A549 (cell line): ENCODE results near the gene H6PD.

Experiments used
- CEBPB ChIP-seq, 2 experiments: fragments of >200 bp in 1 of 2; sonication (Bioruptor Twin) in 1 of 2; formaldehyde crosslinking in 1 of 2; IDR thresholded peaks; 2 replicates each; pipeline ENCODE4 v1.6.1; 2012 to 2016
- CHD2 ChIP-seq: fragments of 150-350 bp; IDR thresholded peaks from 2 replicates; pipeline ENCODE4 v1.6.1; 2014; ENCODE audit warnings: low read length; ENCODE audit not compliant: partially characterized antibody
- HDAC2 ChIP-seq: fragments of 200-600 bp; sonication (generic); IDR thresholded peaks from 2 replicates; pipeline ENCODE4 v1.6.1; 2016
- HEYL ChIP-seq: fragments of 250-450 bp; sonication (Bioruptor Pico); IDR thresholded peaks from 2 replicates; pipeline ENCODE4 v1.8.0; 2021; ENCODE audit warnings: mild to moderate bottlenecking, moderate library complexity
- POLR2A ChIP-seq: IDR thresholded peaks from 2 replicates; pipeline ENCODE4 v1.6.1; 2012; ENCODE audit warnings: mild to moderate bottlenecking, low read length
- RAD21 ChIP-seq, 2 experiments: fragments of >200 bp in 1 of 2; sonication (Bioruptor Twin) in 1 of 2; formaldehyde crosslinking in 1 of 2; IDR thresholded peaks in 1 of 2; conservative IDR thresholded peaks in 1 of 2; 2 replicates in 1 of 2; 3 replicates in 1 of 2; pipeline ENCODE4 v1.6.1; 2012 to 2018; ENCODE audit warnings: inconsistent platforms in 1 of 2
- RFX5 ChIP-seq: fragments of 450-650 bp; IDR thresholded peaks from 2 replicates; pipeline ENCODE4 v1.7.1; 2014; ENCODE audit warnings: antibody characterized with exemption, mild to moderate bottlenecking, moderate library complexity
- TF ChIP-seq, protein P1 (sequence below): fragments of 250-450 bp; sonication (Bioruptor Pico); IDR thresholded peaks from 2 replicates; pipeline ENCODE4 v1.5.0; 2020; ENCODE audit warnings: low read depth, mild to moderate bottlenecking, moderate library complexity
- TF ChIP-seq, protein P2 (sequence below): fragments of 200-600 bp; sonication (generic); IDR thresholded peaks from 2 replicates; pipeline ENCODE4 v1.6.1; 2016; ENCODE audit warnings: antibody characterized with exemption, mild to moderate bottlenecking, moderate library complexity
- TF ChIP-seq, protein P3 (sequence below): fragments of >200 bp; sonication (Bioruptor Twin); formaldehyde crosslinking; IDR thresholded peaks from 3 replicates; pipeline ENCODE4 v1.5.1; 2016

DNA sequence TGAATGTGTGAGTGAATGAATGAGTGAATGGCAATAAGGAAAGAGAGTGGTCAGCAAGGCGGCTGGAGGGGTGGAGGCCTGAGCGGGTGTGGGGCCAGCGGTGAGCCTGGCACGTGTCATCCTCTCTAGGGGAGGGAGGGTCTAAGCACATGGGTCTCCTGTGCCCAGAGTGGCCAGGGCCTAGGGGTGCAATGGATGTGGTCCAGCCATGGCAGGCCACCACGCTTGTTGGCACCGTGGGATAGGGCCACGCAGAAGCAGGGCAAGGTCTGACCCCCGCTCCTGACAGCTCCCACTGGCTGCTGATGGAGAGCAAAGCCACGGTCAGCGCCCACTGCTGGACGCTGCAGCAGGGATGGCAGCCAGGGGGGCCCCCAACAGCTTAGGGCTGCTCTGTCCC is 38.6 kb downstream of the H6PD start:
- TF ChIP-seq RFX5 (no peak), POLR2A (no peak), CEBPB (IDR thresholded peaks at IDR 0.05) (no peak), HDAC2 (no peak), CHD2 (no peak), RAD21 (conservative IDR thresholded peaks at IDR 0.05 in 1 of 2, IDR thresholded peaks at IDR 0.05 in 1 of 2) (no peak), HEYL (CRISPR knock-in tag) (no peak)
- TF ChIP-seq, protein P1, sequence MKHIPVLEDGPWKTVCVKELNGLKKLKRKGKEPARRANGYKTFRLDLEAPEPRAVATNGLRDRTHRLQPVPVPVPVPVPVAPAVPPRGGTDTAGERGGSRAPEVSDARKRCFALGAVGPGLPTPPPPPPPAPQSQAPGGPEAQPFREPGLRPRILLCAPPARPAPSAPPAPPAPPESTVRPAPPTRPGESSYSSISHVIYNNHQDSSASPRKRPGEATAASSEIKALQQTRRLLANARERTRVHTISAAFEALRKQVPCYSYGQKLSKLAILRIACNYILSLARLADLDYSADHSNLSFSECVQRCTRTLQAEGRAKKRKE (CRISPR knock-in tag) = no peak
- TF ChIP-seq, protein P2, sequence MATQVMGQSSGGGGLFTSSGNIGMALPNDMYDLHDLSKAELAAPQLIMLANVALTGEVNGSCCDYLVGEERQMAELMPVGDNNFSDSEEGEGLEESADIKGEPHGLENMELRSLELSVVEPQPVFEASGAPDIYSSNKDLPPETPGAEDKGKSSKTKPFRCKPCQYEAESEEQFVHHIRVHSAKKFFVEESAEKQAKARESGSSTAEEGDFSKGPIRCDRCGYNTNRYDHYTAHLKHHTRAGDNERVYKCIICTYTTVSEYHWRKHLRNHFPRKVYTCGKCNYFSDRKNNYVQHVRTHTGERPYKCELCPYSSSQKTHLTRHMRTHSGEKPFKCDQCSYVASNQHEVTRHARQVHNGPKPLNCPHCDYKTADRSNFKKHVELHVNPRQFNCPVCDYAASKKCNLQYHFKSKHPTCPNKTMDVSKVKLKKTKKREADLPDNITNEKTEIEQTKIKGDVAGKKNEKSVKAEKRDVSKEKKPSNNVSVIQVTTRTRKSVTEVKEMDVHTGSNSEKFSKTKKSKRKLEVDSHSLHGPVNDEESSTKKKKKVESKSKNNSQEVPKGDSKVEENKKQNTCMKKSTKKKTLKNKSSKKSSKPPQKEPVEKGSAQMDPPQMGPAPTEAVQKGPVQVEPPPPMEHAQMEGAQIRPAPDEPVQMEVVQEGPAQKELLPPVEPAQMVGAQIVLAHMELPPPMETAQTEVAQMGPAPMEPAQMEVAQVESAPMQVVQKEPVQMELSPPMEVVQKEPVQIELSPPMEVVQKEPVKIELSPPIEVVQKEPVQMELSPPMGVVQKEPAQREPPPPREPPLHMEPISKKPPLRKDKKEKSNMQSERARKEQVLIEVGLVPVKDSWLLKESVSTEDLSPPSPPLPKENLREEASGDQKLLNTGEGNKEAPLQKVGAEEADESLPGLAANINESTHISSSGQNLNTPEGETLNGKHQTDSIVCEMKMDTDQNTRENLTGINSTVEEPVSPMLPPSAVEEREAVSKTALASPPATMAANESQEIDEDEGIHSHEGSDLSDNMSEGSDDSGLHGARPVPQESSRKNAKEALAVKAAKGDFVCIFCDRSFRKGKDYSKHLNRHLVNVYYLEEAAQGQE = no peak
- TF ChIP-seq, protein P3, sequence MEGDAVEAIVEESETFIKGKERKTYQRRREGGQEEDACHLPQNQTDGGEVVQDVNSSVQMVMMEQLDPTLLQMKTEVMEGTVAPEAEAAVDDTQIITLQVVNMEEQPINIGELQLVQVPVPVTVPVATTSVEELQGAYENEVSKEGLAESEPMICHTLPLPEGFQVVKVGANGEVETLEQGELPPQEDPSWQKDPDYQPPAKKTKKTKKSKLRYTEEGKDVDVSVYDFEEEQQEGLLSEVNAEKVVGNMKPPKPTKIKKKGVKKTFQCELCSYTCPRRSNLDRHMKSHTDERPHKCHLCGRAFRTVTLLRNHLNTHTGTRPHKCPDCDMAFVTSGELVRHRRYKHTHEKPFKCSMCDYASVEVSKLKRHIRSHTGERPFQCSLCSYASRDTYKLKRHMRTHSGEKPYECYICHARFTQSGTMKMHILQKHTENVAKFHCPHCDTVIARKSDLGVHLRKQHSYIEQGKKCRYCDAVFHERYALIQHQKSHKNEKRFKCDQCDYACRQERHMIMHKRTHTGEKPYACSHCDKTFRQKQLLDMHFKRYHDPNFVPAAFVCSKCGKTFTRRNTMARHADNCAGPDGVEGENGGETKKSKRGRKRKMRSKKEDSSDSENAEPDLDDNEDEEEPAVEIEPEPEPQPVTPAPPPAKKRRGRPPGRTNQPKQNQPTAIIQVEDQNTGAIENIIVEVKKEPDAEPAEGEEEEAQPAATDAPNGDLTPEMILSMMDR = no peak
